GM21447 (cell line): ENCODE measurements around the gene C8G.

Experiments used
- ATAC-seq: cut with Tn5 transposase; IDR thresholded peaks from one replicate; pipeline ENCODE4 v1.9.1; 2021; ENCODE audit not compliant: unreplicated experiment

C8G gene

DNA sequence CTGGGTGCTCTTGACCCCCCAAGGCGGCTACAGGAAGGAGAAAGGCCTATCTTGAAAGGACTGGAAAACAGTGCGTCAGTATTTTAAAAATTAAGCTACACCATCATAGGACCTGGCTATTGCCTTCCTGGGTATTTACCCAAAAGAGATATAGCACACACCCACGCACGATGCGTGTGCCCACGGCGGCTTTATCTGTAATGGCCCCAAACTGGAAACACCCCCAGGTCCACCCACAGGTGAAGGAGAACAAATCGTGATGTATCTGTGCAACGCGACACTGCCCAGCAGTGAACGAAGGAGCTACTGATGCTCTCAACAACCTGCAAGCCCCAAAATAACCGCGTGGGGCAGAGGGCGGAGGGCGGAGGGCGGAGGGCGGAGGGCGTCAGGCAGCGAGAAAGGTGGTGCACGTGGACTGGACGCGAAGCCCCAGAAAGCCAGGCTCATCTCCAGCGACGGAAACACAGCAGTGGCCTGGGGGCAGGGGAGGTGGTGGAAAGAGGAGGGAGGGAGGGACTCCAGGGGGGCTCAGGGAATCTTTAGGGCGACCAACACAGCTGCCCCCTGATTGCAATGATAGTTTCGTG lies 19.9 kb downstream of the C8G start:
- ATAC-seq, result no peak

DNA sequence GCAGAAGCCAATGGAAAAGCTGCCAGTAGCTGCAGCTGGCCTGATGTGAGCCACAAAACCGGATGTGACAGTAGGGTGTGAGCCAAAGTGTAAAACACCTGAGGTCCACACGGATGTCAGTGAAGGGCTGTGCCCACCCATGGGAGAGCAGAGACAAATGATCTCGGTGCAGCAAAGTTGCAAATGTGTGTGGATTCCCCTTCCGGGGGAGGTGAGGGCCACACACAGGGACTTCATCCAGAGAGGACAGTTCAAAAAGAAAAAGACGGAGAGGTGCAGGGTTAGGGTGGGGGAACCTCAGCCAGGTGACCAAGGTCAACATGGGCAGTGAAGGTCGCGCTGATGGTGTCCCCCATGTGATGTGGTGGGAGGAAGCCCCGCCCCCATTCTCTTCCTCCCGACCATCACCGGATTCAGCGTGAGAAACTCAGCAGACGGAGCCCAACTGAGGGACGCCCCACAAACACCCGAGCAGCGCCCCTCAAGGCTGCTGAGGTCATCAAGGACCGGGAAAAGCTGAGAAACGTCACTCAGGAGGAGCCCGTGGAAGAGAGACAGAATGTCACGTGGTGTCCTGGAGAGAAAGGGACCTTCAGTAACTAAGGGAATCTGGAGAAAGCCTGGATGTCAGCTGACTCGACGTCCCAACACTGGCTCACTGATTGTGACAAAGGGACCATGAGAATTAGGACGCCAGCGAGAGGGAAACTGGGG lies 20.9 kb downstream of the C8G start:
- no peak for ATAC-seq

DNA sequence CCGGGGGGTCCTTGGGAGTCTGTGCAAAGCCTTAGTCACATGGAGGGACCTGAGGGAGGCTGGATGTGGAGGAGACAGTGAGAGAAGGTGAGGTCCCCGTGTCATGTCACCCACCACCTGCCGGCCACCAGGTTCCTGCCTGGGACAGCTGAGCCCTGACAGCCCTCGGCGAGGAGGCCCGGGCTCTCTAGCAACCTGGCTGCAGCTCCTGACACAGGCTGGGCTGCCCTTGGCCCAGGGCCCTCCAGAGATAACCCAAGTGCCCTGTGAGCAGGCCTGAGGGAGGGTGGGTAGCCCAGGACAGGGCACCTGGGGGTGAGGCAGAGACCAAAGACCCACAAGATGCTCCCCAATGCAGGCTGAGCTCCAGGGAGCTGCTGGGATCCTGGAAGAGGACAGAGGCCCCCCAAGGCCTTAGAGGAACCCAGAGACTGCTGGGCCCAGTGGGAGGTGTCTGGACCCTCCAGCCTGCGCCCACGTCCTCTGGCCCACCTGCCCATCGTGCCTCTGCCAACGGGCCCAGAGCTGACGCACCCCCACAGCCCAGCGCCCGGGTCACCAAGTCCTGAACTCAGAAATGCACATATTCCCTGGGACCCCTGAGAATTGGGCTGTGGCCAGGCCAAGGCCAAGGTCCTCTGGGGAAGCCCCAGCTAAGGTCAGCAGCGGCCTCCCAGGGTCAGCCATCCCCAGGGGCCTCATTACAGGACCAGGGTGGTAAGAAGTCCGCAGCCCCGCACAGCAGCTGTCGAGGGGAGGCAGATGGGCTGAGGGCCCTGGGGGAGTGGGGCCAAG lies 23.5 kb downstream of the C8G start:
- no peak for ATAC-seq

DNA sequence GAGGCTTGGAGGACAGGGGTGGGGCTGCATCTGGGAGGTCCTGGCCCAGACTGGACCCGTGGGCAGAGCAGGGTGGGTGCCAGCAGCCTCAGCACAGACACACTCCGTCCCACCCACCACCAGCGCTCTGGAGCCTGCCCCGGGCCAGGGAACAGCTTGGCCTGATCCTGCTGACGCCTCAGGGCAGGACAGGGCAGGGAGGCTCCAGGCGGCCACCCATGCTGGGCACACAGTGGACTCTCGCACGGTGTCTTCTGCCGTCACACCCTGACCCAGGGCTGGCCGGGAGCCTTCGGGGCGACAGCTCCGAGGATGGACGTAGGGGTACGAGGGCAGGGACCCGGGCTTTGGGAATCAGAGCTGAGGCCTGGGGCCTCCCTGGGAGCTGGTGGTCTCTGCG lies 24.1 kb downstream of the C8G start:
- ATAC-seq, result no peak

DNA sequence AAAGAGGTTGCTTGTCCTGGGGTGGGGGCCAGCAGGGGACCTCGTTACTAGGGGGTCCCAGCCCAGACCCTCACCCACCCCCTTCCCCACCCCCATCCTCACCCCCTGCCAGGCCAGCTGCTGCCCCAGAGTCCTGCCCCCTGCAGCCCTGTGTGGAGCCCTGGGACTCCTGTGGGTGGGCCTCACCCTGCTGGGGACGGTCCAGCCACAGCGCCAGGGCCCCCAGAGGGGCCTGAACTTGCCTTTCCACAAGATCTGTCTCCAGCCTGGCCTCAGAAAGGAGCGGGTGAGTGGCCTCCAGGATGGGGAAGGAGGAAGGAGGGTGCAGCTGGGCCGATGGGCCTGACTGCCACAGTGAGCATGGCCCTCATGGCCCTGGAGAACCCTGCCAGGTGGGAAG lies 24.7 kb downstream of the C8G start:
- ATAC-seq, result no peak

DNA sequence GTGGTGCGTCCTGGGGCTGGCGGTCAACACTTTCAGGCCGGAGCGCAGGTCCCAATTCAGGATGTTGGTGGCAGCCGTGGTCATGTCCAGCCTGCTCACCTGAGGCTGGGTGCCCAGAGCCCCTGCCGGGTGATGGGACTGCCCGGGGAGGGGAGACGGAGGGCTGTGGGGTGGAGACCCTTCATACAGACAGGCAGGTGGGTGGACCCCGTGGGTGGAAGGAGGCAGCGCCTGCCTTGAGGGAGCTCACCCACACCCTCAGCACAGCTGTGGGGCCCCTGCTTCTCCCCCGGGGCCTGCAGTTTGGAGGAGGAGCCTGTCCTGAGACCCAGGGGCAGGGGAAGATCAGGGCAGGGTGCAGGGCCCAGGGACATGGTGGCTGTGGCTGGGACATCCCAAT lies 25.3 kb downstream of the C8G start:
- ATAC-seq, result no peak

DNA sequence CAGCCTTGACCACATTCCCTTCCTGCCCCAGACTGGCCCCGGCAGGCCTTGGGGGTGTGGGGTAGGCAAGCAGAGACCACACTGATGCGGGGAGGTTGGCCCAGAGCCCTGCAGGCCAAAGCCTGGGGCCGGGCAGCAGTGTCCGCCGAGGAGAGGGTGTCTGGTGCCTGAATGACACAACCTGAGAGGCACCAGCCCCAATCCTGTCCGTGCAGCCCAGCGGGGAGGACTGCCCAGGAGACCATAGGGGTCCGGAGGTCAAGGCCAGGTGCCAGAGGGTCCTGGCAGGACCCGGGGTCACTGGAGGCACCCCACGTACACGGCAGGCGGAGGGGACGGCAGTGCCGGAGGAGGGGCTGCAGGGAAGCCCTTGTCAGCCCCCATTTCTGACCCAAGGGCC lies 26.7 kb downstream of the C8G start:
- no peak for ATAC-seq

DNA sequence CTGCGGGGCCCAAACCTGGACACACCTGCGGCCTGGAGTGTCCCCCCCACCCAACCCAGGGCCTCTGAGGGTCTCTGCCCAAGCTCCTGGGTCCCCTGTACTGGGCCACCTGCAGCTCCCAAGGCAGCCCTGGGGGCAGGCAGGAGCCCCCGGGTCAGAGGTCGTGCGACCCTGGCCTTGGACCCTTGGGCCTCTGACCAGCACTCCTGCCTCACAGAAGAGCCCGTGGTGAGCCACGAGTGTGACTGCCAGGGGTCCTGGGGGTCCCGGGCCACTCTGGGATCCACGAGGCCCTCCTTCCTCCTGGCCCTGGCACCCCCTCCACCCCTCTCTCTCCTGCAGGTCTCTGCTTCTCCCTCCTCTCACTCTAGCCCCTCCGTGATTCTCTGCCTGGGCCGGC lies 27.3 kb downstream of the C8G start:
- no peak for ATAC-seq

DNA sequence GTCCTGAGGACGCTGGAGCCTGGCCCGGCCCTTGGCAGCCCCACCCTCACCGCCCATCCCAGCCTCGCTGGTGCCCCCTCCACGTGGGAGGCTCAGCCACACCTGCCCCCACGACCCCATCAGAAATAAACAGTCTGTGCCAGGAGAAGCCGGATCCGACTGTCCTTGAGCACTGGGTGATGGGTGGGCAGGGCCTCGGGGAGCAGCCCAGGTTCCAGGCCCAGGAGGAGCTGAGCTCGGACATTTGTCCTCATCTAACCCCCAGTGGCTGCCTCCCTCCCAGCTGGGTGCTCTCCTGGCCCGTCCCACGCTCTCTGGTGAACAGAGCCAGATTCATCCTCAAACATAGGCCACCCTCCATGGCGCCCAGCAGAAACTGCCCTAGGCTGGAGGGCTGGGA lies 27.7 kb downstream of the C8G start:
- no peak for ATAC-seq

DNA sequence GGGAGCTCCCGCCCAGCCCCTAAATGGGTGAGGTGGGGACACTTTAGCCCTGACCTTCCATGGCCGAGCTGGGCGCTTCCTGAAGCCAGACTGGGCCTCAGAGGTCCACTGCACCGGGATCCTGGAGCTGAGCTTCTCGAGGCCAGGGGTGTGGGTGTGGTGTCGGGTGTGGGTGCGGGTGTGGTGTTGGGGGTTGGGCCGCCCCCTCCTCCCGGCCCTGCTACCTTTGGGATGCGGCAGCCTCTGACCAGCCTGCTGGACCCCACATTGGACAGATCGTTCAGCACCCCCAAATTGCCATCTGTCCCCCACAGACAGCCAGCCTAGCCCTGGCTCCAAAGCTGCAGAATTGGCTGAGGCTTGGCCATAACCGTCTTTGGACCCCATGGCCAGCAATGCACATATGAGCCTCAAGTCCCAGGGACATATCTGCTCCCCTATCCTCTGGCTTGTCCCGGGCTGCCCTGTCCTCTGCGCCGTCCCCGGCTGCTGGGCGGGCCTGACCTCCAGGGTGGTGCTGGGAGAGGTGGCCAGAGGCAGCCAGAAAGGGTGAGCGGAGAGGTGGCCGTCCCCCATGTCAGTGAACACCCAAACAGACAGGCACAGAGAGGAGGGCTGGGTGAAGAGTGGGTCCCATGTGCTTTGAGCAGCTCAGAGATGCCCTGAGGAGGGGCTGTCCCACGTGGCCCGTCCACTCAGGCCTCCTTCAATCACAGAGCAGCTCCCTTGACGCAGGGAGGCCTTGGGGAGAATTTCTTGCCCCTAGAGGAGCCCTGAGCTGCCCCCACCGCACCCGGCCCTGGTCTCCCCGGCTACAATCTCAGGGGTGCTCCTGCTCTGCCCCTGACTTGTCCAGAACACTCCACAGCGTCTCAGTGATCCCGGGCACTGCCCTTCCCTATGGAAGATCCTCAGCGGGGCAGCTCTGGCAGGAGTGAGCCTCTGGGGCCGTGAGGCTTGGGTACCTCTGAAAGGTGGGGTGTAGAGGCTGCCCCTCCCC lies 28.9 kb downstream of the C8G start:
- ATAC-seq, result no peak

DNA sequence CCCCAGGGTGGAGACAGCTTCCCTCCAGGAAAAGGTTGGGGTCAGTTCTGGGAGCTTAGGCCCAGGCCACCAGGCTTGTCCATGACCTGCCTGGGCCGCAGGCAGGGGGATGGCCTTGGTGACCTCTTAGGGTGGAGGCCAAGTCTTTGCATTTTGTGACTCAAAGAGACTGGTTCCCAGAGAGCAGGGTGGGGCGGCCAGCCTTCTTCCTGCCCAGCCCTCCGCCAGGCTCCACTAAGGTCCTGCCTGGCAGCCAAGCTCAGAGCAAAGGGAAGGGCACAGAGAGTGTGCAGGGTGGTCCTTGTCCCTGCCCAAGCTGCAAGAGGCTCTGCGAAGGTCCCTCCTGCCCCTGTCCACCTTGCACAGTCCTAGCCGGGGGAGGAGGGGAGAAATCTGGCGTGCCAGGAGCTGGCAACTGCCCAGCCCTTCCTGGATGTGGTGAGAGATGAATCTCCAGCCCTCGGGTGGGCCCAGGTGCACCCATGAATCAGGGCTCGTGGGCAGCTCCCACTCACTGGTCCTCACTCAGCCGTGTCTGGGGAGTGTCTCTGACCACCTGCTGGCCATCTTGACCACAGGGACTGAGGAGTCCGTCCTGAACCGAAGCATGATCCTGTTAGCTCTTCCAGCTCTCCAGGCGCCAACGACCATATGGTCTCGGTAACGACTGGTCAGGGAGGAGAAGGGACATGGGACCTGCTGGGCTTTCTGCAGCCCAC lies 29.9 kb downstream of the C8G start:
- no peak for ATAC-seq

DNA sequence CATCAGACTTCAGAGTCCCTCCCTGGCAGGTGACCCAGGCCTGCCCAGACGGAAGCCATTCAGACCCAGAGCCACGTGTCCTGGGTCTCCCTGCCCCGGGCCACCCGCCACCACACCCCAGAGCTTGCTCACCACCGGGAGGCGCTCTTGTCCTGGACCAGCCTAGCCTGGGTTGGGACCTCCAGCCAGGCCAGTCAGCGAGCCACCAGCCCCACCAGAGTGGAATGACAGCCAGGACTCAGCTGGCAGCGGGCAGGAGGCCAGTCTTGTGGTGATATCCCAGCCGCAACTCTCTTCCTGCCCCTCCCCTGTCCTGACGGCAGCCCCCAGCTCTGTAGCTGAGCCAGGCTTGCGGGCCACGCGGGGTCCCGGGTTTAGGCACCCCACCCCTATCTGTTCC lies 30.6 kb downstream of the C8G start:
- no peak for ATAC-seq

DNA sequence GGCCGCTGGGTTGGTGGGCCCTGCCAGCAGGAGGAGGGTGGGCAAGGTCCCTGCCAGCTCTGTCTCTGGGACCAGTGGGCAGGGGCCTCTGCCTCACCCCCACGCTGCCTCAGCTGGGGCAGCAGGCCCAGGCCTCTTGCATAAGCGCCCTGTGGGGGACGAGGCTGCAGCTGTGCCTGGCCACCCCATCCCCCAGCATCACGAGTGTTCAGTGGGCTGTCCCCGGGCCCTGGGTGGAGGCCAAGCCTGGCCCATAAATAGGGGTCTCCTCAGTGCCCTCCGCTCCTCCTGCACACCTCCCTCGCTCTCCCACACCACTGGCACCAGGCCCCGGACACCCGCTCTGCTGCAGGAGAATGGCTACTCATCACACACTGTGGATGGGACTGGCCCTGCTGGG lies 32.2 kb downstream of the C8G start, which contains the start of gene PTGDS:
TSS of gene PTGDS (plus strand) at position 282 of the 400 bp plus-strand sequence. CDS start at position 357, 75 bp downstream.
- ATAC-seq, result no peak

DNA sequence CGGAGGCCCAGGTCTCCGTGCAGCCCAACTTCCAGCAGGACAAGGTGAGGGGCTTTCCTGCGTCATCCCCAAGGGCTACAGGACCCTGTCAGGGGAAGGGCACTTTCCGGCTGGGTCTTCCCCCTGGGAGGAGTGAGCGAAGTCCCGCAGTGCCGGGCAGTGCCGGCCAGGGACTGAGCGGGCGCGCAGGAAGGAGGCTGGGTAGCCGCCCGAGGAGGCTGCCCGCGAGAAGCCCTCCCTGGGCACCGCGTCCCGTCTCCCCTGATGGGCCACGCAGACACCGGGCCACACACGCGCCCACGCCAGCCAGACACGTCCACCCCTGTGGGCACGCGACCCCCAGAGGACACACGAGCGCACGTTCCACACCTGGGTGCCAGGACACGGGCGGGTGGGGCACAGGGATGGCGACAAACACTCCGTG lies 32.6 kb downstream of the C8G start:
- ATAC-seq, result no peak

DNA sequence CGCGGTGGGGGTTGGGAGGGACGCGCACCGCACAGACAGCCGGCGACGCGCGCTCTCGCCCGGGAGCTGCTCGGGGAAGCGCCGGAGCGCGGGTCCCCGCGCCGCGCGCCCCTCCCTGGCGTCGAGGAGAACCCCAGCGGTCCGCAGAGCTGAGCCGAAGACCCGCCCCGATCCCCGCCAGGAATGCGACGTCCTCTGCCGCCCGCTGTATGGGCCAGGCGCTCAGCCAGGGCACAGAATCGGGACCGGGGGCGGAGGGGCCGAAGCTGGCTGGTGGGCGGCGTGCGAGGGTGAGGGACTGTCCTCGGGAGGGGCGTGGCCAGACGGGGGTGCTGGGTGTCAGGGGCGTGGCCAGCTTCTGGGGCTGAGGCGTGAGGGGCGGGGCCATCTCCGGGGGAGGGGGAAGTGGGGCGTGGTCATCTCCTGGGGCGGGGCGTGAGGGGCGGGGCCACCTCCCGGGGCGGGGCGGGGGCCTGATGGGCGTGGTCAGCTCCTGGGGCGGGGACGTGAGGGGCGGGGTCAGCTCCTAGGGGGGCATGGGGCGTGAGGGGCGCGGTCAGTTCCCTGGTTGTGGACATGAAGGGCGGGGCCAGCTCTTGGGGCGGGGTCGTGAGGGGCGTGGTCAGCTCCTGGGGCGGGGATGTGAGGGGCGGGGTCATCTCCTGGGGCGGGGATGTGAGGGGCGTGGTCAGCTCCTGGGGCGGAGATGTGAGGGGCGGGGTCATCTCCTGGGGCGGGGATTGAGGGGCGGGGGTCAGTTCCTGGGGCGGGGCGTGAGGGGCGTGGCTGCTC lies 33.2 kb downstream of the C8G start:
- ATAC-seq, result no peak

DNA sequence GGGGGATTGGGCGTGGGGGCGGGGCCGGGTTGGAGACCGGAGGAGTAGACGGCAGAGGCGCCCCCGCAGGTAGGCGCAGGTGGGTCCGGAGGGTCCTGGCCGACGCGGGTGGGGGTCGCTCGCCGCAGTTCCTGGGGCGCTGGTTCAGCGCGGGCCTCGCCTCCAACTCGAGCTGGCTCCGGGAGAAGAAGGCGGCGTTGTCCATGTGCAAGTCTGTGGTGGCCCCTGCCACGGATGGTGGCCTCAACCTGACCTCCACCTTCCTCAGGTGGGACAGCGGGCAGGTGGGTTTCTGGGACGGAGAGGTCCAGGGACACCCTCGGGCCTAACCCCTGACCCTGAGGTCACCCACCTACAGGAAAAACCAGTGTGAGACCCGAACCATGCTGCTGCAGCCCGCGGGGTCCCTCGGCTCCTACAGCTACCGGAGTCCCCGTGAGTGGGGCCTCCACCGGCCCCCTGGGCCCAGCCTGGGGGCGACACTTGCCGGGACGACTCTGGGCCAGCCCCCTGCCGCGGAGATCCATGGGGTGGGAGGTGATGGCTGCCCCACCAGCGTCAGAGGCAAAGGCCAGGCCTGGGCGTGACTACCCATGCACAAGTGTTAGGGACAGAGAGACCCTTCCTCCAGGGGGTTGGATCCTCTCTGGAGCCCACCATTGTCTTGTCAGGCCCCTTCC lies 34.0 kb downstream of the C8G start:
- no peak for ATAC-seq

DNA sequence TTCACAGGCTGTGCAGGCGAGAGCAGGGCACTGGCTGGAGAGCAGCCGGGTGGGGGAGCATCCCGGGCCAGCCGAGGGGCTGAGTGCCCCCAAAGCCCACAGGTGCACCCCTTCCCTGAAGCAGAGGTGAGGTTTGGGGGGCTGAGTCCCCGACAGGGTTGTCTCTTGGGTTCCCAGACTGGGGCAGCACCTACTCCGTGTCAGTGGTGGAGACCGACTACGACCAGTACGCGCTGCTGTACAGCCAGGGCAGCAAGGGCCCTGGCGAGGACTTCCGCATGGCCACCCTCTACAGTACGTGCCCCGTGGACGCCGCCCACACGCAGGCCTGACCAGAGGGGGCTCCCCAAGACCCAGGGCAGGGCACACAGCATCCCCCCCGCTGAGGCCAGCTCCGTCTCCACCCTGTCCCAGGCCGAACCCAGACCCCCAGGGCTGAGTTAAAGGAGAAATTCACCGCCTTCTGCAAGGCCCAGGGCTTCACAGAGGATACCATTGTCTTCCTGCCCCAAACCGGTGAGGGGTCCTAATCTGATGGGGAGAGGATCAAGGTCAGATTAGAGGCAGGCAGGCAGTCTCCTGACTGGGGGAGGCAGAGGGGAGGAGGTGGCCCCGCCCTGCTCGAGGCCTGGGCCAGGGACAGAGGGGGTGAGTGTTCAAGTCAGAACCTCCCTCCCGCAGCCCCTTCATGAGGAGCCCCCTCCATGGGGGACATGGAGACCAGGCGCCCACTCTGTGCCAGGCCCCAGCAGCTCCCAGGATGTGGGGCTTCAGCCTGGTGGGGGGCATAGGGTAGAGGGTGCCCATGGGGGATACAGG lies 34.9 kb downstream of the C8G start:
- ATAC-seq, result no peak
